GM21360 (cell line): ENCODE measurements around the gene ZPR1.
A peak's percentile ranks its signal among the peaks of the same experiment; 100 is the strongest.
"Not testable (repeated sequence)": the region's sequence is repeated elsewhere in the genome, so short reads cannot be mapped to it uniquely, and the experiment has no call there.

ENCODE experiments used
- ATAC-seq: cut with Tn5 transposase; IDR thresholded peaks from one replicate; pipeline ENCODE4 v1.9.1; 2021; ENCODE audit warnings: mild to moderate bottlenecking, moderate library complexity; ENCODE audit not compliant: unreplicated experiment

Gene ZPR1

GRCh38 chr11:116762132-116762531 lies 25.7 kb downstream of the ZPR1 start:
- ATAC-seq, result no peak

GRCh38 chr11:116756044-116756443 lies 31.8 kb downstream of the ZPR1 start:
- not testable (repeated sequence) for ATAC-seq

GRCh38 chr11:116750070-116750718 lies 37.6 kb downstream of the ZPR1 start:
- no peak for ATAC-seq

- no peak for ATAC-seq
These were observed 45.7 kb downstream of the ZPR1 start for GRCh38 chr11:116742104-116742503.

- ATAC-seq, result no peak
These were observed 47.1 kb downstream of the ZPR1 start for GRCh38 chr11:116740741-116741140.

GRCh38 chr11:116738975-116739374 lies 48.8 kb downstream of the ZPR1 start:
- ATAC-seq, result no peak

- ATAC-seq, result no peak
These were observed 51.1 kb downstream of the ZPR1 start for GRCh38 chr11:116736763-116737162.

GRCh38 chr11:116733969-116734508 lies 53.8 kb downstream of the ZPR1 start:
- no peak for ATAC-seq

- peak; percentile 30 for ATAC-seq
These were observed 54.6 kb downstream of the ZPR1 start for GRCh38 chr11:116733043-116733755.

- peak; percentile 80 for ATAC-seq
These were observed 55.4 kb downstream of the ZPR1 start for GRCh38 chr11:116732271-116733042.

- no peak for ATAC-seq
These were observed 56.0 kb downstream of the ZPR1 start for GRCh38 chr11:116731821-116732220.

GRCh38 chr11:116731097-116731761 lies 56.6 kb downstream of the ZPR1 start:
- no peak for ATAC-seq

- ATAC-seq, result no peak
These were observed 57.2 kb downstream of the ZPR1 start for GRCh38 chr11:116730601-116731000.

- no peak for ATAC-seq
These were observed 57.6 kb downstream of the ZPR1 start for GRCh38 chr11:116730241-116730561.

GRCh38 chr11:116729501-116730240 lies 58.2 kb downstream of the ZPR1 start:
- no peak for ATAC-seq

- ATAC-seq, result no peak
These were observed 59.8 kb downstream of the ZPR1 start for GRCh38 chr11:116727990-116728389.

GRCh38 chr11:116725434-116726221 lies 62.2 kb downstream of the ZPR1 start:
- no peak for ATAC-seq

GRCh38 chr11:116724813-116725212 lies 63.0 kb downstream of the ZPR1 start:
- no peak for ATAC-seq
